ENCODE data around the gene JARID2.

DNA sequence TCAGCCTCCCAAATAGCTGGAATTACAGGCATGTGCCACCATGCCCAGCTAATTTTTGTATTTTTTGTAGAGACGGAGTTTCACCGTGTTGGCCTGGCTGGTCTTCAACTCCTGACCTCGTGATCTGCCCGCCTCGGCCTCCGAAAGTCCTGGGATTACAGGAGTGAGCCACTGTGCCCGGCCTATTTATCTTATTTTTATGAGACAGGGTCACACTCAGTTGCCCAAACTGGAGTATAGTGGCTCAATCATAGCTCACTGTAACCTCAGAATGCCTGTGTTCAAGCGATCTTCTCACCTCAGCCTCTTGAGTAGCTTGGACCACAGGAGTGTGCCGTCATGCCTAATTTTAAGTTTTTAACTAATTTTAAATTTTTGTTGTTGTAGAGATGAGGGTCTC lies 114.4 kb downstream of the JARID2 start:
- TF ChIP-seq, protein P1, sequence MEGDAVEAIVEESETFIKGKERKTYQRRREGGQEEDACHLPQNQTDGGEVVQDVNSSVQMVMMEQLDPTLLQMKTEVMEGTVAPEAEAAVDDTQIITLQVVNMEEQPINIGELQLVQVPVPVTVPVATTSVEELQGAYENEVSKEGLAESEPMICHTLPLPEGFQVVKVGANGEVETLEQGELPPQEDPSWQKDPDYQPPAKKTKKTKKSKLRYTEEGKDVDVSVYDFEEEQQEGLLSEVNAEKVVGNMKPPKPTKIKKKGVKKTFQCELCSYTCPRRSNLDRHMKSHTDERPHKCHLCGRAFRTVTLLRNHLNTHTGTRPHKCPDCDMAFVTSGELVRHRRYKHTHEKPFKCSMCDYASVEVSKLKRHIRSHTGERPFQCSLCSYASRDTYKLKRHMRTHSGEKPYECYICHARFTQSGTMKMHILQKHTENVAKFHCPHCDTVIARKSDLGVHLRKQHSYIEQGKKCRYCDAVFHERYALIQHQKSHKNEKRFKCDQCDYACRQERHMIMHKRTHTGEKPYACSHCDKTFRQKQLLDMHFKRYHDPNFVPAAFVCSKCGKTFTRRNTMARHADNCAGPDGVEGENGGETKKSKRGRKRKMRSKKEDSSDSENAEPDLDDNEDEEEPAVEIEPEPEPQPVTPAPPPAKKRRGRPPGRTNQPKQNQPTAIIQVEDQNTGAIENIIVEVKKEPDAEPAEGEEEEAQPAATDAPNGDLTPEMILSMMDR (IDR thresholded peaks at IDR 0.05) = no peak
- TF ChIP-seq POLR2A (IDR thresholded peaks at IDR 0.05) = no peak
